Umbilical cord (tissue), 2 donors: ENCODE results near the gene TMEM106C. TPM values are rescaled to one million over a fixed set of nuclear protein-coding genes. Genes with fewer than 3 reads are reported as not detected.

Experiments
- DNase-seq: peaks from one replicate; pipeline ENCODE4 v3.0.0-alpha.2; 2015; ENCODE audit warnings: low spot score
- total RNA-seq: library from RNA; depleted of rRNA; stranded (reverse); fragments of >200 nt; gene quantifications from one replicate; pipeline ENCODE4 v1.2.3, GENCODE V29; 2014; ENCODE audit warnings: low replicate concordance; ENCODE audit not compliant: insufficient read depth

The TMEM106C gene
- total RNA-seq, 1 donor from 2014 or later: 35.6 TPM

GRCh38 chr12:48016373-48017020 lies 53.1 kb downstream of the TMEM106C start:
- no peak for DNase-seq

DNA sequence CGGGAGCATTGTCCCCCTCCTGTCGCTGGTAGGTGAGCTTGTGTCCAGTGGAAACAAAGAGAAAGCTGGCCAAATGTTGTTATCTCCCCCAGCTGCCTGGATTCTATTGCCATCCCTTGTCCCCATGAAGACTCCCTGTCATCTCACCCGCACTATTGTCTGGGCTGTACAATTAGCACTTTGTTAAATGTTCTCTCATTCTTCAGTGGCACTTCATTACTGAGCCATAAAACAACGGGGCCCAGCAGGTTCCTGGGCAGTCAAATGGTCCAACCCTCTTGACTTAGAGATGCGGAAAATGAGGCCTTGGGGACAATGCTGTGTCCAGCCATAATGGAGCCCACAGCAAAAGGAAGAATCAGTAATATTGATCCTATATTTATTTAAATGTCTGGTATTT lies 54.1 kb downstream of the TMEM106C start:
- DNase-seq: no peak

- DNase-seq: no peak
These were observed 54.7 kb downstream of the TMEM106C start for GRCh38 chr12:48017921-48018617.

Other genes with a start within 250 kb of the TMEM106C start
- gene ENDOU, start 238.1 kb upstream of the TMEM106C start, total RNA-seq: 2.9 TPM
- 6.0 TPM for gene RAPGEF3, start 204.7 kb upstream of the TMEM106C start, total RNA-seq
- 5.1 TPM for gene SLC48A1, start 190.4 kb upstream of the TMEM106C start, total RNA-seq
- gene HDAC7, start 143.7 kb upstream of the TMEM106C start, total RNA-seq: 23.6 TPM
- 4.1 TPM for gene VDR, start 58.6 kb upstream of the TMEM106C start, total RNA-seq
- 0.48 TPM for gene COL2A1, start 40.9 kb downstream of the TMEM106C start, total RNA-seq
- gene SENP1, start 142.5 kb downstream of the TMEM106C start, total RNA-seq: 45.0 TPM
- 74.9 TPM for gene PFKM, start 155.8 kb downstream of the TMEM106C start, total RNA-seq
- gene ASB8, start 193.9 kb downstream of the TMEM106C start, total RNA-seq: 11.1 TPM
- gene CCDC184, start 220.0 kb downstream of the TMEM106C start, total RNA-seq: 0.72 TPM
- 0.96 TPM for gene OR10AD1, start 239.7 kb downstream of the TMEM106C start, total RNA-seq